ENCODE results near the gene HACD2.

The HACD2 gene

DNA sequence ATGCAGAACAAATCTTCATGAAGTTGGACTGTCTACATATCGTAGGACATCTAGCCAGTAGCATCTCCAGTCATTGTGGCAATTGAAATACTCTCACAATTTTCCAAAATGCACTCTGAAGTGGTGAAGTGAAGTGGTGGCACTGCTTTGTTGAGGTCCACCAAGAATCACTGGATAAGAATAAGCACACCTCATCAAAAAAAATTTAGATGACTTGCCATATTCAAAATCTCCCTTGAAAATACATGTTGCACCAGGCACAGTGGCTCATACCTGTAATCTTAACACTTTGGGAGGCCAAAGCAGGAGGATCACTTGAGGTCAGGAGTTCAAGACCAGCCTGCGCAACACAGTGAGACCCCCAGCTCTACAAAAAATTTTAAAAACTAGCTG, 12.9 kb downstream of the HACD2 start:
- TF ChIP-seq, protein P1, sequence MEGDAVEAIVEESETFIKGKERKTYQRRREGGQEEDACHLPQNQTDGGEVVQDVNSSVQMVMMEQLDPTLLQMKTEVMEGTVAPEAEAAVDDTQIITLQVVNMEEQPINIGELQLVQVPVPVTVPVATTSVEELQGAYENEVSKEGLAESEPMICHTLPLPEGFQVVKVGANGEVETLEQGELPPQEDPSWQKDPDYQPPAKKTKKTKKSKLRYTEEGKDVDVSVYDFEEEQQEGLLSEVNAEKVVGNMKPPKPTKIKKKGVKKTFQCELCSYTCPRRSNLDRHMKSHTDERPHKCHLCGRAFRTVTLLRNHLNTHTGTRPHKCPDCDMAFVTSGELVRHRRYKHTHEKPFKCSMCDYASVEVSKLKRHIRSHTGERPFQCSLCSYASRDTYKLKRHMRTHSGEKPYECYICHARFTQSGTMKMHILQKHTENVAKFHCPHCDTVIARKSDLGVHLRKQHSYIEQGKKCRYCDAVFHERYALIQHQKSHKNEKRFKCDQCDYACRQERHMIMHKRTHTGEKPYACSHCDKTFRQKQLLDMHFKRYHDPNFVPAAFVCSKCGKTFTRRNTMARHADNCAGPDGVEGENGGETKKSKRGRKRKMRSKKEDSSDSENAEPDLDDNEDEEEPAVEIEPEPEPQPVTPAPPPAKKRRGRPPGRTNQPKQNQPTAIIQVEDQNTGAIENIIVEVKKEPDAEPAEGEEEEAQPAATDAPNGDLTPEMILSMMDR (conservative IDR thresholded peaks at IDR 0.05; ENCODE audit: control insufficient read depth, insufficient read depth, low read depth, low read length) = no peak
- H3K4me3 ChIP-seq (ENCODE audit: control insufficient read depth, low read depth, low read length) = no peak overlapping the region
- no peak for DNase-seq (ENCODE audit: low read depth)

DNA sequence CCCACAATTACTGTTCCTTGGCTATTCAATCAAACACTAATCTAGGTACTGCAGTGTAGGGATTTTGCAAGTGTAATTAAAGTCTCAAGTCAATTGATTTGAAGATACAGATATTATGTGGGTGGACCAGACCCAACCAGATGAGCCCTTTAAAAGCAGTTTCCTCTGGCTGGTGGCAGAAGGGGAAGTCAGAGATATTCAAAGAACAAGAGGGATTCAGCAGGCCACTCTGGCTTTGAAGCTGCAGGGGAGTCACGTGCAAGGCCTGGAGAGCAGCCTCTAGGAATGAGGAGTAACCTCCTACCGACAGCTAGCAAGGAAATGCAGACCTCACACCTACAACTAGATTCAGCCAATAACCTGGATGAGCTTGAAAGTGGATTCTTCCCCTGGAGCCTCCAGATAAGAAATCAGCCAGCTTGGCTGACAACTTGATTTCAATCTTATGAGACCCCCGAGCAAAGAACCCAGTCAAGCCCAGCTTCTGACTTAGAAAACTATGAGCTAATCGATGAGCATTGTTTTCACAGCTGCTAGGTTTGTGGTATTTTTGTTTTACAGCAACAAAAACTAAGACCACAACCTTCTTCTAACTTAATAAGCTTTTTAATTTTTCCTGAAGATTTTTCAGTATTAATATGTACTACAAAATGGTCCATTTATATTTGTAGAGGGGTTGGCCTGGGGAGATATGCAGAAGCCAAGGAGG, 13.4 kb downstream of the HACD2 start:
- no peak overlapping the region for H3K4me3 ChIP-seq (ENCODE audit: control insufficient read depth, low read depth, low read length)
- DNase-seq (ENCODE audit: low read depth) = no peak
- TF ChIP-seq, protein P1 (conservative IDR thresholded peaks at IDR 0.05; ENCODE audit: control insufficient read depth, insufficient read depth, low read depth, low read length) = no peak

DNA sequence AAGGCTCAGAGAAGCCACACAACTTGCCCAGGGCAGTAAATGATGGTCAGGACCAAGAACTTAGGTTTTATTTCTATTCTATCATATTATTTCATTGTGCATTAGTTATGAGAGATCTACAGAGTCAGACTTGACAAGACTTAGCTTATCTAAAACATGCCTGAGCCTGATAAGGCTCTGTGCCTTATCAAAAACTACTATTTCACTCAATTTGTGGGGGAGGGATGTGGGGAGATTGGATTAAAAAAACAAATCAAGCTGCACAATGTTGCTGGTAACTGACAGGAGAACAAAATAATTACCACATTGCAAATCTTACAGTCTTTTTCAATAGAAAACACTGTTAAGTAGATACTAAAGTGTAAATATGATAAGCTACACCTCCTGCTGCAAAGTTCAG, 16.0 kb downstream of the HACD2 start:
- TF ChIP-seq, protein P1 (conservative IDR thresholded peaks at IDR 0.05; ENCODE audit: control insufficient read depth, insufficient read depth, low read depth, low read length) = no peak
- DNase-seq (ENCODE audit: low read depth) = no peak
- H3K4me3 ChIP-seq (ENCODE audit: control insufficient read depth, low read depth, low read length) = no peak overlapping the region

DNA sequence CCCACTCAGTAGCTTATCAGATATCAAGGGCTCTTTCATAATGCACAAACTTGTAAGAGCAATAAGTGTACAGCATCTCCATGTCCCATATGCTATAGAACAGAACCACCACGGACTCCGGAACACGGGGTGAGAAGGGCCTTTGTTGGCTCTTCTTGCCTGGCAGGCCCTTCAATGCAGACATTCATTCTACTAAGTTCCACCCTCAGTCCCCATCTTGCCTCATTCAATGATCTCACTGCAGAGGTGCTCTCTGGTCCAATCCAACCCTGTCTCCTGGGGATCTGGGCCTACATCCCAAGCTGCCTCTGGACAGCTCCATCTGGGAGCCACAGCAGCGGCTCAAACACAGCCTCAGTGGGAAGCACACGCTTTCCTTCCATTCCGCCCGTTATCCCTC, 16.8 kb downstream of the HACD2 start:
- DNase-seq (ENCODE audit: low read depth) = no peak
- H3K4me3 ChIP-seq (ENCODE audit: control insufficient read depth, low read depth, low read length) = no peak overlapping the region
- TF ChIP-seq, protein P1 (conservative IDR thresholded peaks at IDR 0.05; ENCODE audit: control insufficient read depth, insufficient read depth, low read depth, low read length) = no peak

DNA sequence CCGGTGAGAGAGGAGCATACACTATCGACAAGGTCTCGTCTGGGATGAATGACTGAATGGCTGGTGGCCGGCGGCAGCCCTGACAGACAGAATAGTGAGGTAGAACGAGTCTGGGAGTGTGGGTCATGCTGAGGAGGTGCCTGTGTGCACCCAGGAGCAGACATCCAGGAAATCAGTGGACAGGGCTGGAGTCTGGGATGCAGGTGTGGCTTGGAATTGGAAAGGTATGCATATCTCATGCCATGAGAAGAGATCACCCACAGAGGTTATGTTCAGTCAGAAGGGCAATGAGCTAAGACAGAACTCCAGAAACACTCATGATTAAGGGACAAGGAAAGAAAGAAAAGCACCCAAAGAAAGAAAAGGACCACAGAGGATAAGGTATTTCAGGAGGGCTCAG, 20.8 kb downstream of the HACD2 start:
- no peak overlapping the region for H3K4me3 ChIP-seq (ENCODE audit: control insufficient read depth, low read depth, low read length)
- TF ChIP-seq, protein P1 (conservative IDR thresholded peaks at IDR 0.05; ENCODE audit: control insufficient read depth, insufficient read depth, low read depth, low read length) = no peak
- DNase-seq (ENCODE audit: low read depth) = no peak

DNA sequence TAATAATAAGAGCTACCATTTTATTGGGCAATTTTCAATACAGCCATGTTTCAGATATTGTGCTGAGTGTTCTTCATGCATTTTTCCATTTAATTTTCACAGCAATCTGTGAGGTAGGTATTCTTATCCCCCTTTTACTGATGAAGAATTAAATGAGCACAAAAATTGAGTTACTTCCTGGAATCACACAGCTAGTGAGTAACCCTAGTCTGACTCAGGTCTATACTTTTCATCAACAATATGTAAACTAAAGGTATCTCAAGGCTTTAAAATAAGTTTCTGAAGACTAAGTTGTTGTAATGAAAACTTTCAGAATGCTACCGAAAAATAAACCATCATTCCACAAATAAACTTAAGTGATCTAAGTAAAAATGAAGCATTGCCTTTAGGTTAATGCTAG, 22.3 kb downstream of the HACD2 start:
- no peak for DNase-seq (ENCODE audit: low read depth)
- TF ChIP-seq, protein P1 (conservative IDR thresholded peaks at IDR 0.05; ENCODE audit: control insufficient read depth, insufficient read depth, low read depth, low read length) = no peak
- no peak overlapping the region for H3K4me3 ChIP-seq (ENCODE audit: control insufficient read depth, low read depth, low read length)

DNA sequence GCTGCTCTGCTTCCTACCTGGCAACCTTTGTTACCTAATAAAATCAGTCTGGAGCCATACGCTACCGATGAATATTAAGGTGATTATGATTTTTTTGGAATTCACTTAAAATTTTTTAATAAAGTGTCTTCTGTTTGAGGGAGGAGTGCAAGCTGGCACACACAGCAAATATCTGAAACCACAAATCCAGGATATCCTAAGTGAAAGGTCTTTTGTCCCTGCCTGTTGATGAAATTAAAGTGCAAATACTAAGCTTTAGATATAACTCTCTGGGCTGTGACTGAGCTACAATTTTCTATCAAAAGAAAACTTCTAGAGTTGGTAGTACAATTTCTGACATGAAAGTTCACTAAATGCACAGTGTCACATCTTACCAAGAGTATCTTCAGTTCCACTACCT, 23.7 kb downstream of the HACD2 start:
- TF ChIP-seq, protein P1 (conservative IDR thresholded peaks at IDR 0.05; ENCODE audit: control insufficient read depth, insufficient read depth, low read depth, low read length) = no peak
- DNase-seq (ENCODE audit: low read depth) = no peak
- H3K4me3 ChIP-seq (ENCODE audit: control insufficient read depth, low read depth, low read length) = no peak overlapping the region

All from fibroblast of mammary gland (primary cell).